SHP77 treated with DMSO at 0.1 percent for 48 hours (cell line): ENCODE results near the gene SLC34A3.
"Not testable (repeated sequence)": the region's sequence is repeated elsewhere in the genome, so short reads cannot be mapped to it uniquely, and the experiment has no call there.

ENCODE experiments used
- DNase-seq: peaks from one replicate; lab custom pipeline; 2025; lab: John Stamatoyannopoulos, UW

The SLC34A3 gene

GRCh38 chr9:137228968-137229896 is 1.5 kb upstream of the SLC34A3 start:
- no peak for DNase-seq

DNA sequence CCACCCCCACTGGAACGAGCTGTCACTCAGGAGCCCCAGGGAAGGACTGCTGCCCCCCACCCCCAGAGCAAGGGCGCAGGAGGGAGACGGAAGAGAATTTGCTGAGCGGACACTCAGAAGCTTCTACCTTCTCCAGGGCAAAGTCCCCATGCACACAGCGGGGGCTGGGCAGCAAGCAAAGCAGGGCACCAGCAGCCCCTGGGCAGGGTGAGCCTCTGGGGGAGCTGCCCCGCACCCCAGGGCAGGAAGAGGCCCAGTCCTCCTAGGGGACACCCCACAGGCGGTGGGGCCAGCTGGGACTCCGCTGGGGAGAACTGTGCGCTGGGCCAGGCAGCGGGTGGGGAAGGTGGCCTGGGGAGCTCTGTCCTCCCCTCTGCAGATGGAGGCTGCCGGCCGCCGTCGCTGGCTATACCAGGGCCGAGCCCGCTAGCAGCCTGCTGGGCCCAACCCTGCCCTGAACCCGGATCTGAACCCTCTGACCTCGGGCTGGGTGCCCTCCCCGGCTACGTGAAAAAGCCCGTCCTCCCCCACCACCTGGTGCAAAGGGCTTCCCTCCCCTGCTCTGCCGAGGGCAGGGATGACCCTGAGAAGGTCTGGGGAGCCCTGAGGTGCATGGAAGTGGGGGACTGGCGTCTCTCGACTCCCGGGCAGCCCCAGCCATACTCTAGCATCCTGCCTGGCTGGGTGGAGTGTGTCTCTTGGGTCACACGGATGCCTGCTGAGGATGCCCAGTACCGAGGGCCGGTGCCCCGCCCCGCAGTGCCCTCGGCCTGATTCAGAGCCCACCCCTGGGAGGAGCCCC is 597 bp upstream of the SLC34A3 start:
- DNase-seq, result no peak

GRCh38 chr9:137231372-137232039 is 805 bp downstream of the SLC34A3 start:
- no peak for DNase-seq

- no peak for DNase-seq
These were observed 1.4 kb downstream of the SLC34A3 start for GRCh38 chr9:137232101-137232500.

- DNase-seq, result no peak
These were observed 1.8 kb downstream of the SLC34A3 start for GRCh38 chr9:137232510-137232909.

GRCh38 chr9:137233143-137233980 is 2.7 kb downstream of the SLC34A3 start:
- DNase-seq, result no peak

DNA sequence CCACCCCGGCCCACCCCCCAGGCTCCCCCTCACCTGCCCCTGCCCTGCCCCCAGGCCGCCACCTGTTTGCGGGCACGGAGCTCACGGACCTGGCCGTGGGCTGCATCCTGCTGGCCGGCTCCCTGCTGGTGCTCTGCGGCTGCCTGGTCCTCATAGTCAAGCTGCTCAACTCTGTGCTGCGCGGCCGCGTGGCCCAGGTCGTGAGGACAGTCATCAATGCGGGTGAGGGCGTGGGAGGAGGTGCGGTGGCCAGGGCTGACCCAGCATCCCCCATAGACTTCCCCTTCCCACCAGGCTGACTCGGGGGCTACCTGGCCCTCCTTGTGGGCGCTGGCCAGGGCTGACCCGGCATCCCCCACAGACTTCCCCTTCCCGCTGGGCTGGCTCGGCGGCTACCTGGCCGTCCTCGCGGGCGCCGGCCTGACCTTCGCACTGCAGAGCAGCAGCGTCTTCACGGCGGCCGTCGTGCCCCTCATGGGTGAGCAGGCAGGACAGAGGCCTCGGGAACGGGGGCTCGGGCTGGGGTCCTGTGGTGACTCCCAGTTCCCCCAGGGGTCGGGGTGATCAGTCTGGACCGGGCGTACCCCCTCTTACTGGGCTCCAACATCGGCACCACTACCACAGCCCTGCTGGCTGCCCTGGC is 3.5 kb downstream of the SLC34A3 start:
- DNase-seq, result no peak

- DNase-seq, result no peak
These were observed 4.2 kb downstream of the SLC34A3 start for GRCh38 chr9:137234758-137235423.

DNA sequence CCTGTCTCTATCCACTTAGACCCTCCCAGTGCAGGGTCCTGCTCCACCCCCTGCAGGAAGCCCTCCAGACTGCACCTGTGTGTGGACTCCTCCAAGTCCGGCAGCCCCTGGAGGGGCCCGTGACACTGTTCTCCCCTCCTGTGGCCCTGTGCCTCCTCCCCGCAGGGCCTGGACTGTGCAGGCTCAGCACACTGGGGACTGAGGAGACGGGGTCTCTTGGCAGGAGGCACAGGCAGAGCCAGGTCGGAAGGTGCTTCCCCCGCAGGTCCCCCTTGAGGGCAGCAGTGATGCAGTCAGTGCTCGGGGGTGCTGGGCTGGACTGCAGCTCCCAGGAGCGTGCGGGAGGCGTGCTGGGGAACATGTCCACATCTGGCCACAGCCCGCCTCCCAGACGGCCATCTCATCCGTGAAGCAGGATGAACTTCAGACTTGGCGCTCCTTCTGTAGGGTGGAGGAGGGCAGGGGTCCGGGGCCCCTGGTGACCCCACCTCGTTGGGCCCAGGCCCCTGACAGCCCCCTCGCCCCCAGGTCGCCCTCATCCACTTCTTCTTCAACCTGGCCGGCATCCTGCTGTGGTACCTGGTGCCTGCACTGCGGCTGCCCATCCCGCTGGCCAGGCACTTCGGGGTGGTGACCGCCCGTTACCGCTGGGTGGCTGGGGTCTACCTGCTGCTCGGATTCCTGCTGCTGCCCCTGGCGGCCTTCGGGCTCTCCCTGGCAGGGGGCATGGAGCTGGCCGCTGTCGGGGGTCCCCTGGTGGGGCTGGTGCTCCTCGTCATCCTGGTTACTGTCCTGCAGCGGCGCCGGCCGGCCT is 4.9 kb downstream of the SLC34A3 start:
- no peak for DNase-seq

- peak; percentile 18 for DNase-seq
These were observed 5.7 kb downstream of the SLC34A3 start for GRCh38 chr9:137236238-137236935.

GRCh38 chr9:137236936-137237421 is 6.3 kb downstream of the SLC34A3 start:
- no peak for DNase-seq

GRCh38 chr9:137237759-137238726 is 7.3 kb downstream of the SLC34A3 start:
- peak; percentile 70 for DNase-seq

DNA sequence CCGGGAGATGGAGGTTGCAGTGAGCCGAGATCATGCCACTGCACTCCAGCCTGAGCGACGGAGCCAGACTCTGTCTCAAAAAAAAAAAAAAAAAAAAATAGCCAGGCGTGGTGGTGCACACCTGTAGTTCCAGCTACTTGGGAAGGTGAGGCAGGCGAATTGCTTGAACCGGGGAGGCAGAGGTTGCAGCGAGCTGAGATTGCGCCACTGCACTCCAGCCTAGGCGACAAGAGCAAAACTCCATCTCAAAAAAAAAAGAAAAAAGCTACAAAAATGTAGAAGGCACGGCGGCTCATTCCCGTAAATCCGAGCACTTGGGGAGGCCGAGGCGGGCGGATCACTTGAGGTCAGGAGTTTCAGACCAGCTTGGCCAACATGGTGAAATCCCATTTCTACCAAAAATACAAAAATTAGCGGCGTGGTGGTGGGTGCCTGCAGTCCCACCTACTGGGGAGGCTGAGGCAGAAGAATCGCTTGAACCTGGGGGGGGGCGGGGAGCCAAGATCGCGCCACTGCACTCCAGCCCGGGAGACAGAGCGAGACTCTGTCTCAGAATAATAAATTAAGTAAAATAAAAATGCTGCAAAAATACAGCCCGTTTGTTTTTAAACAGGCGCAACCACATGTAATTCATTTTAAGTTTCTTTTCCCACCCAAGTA is 9.0 kb downstream of the SLC34A3 start:
- not testable (repeated sequence) for DNase-seq

DNA sequence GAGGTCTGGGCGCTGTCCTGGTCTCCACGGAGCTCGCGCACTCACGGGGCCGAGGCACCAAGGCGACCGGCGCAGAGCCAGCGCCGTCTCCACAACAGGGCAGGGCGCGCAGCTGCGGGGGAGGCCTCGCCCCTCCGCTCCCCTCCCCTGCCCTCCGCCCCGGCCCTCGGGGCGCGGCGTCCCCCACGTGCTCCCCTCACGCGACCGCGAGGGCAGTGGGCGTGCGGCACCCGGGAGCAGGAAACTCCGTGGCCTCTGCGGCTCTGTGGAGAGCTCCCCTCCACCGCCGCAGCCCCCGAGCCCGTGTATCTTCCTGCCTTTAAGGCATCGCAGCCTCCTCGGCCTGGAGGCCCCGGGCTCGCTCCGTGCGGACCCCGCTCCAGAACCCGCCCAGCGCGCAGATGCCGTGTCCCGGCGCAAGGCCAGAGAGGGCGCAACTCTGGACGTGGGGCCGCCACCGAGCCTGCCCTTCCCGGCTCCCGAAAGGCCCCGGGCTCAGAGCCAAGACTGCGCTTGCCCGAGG is 9.7 kb downstream of the SLC34A3 start:
- DNase-seq, result no peak

DNA sequence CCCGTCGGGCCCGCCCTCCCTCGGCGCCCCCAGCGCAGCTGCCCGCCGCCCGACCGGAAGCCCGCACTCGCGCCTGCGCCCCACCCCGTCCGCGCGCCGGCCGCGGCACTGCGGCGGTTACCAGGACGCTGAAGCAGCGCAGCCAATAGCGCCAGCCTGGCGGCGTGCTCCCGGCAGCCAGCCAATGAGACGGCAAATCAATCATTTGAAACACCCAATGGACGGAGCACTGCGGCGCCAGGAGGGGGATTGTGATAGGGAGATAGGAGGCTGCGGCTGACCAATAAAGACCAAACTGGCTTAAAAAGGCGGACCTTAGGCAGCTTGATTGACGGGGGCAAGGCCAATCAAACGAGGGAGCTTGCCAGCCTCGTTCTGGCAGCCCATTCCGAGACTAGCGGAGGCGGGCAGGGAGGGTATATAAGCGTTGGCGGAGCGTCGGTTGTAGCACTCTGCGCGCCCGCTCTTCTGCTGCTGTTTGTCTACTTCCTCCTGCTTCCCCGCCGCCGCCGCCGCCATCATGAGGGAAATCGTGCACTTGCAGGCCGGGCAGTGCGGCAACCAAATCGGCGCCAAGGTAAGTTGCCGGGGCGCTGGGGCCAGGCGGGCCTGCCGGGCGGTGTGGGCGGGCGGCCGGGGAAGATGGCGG is 10.3 kb downstream of the SLC34A3 start, which contains the start of gene TUBB4B:
Gene TUBB4B, plus strand, starts transcription at position 447 of the 649 bp plus-strand sequence. Its CDS starts 74 bp downstream, at position 521.
- DNase-seq, result peak; percentile 99
